GM12892 (cell line): Measurements from ENCODE around the gene CUBN.

Source experiments
- POLR2A ChIP-seq: IDR thresholded peaks from 2 replicates; pipeline ENCODE4 v1.6.1; 2011; ENCODE audit warnings: low read depth, low read length, control low read depth
- POLR2AphosphoS5 ChIP-seq: IDR thresholded peaks from 2 replicates; pipeline ENCODE4 v1.6.1; 2011; ENCODE audit warnings: low read depth, low read length, control low read depth
- TAF1 ChIP-seq: IDR thresholded peaks from 2 replicates; pipeline ENCODE4 v1.6.1; 2011; ENCODE audit warnings: low read depth, mild to moderate bottlenecking, control low read depth, low read length, borderline replicate concordance

GRCh38 chr10:17174626-17175025 is 45.0 kb upstream of the CUBN start:
- TF ChIP-seq POLR2A: no peak
- TF ChIP-seq POLR2AphosphoS5: no peak
- no peak for TF ChIP-seq TAF1
